NCI-H2107 treated with DMSO at 0.1 percent for 48 hours (cell line): ENCODE results near the gene DCP2.

Experiments used
- DNase-seq: peaks from one replicate; lab custom pipeline; 2025; ENCODE audit not compliant: unreplicated experiment; lab: John Stamatoyannopoulos, UW

DCP2 gene

GRCh38 chr5:113042491-113043243 lies 66.1 kb downstream of the DCP2 start:
- DNase-seq: no peak

- DNase-seq: no peak
Observed at GRCh38 chr5:113043491-113043931, 66.9 kb downstream of the DCP2 start.

GRCh38 chr5:113044776-113045465 lies 68.3 kb downstream of the DCP2 start:
- DNase-seq: no peak

- DNase-seq: no peak
Observed at GRCh38 chr5:113047234-113047633, 70.6 kb downstream of the DCP2 start.

GRCh38 chr5:113047733-113048652 lies 71.4 kb downstream of the DCP2 start:
- no peak for DNase-seq

GRCh38 chr5:113048931-113049330 lies 72.3 kb downstream of the DCP2 start:
- no peak for DNase-seq

- DNase-seq: no peak
Observed at GRCh38 chr5:113050721-113051382, 74.3 kb downstream of the DCP2 start.

- no peak for DNase-seq
Observed at GRCh38 chr5:113052041-113052795, 75.6 kb downstream of the DCP2 start.

GRCh38 chr5:113053511-113053995 lies 77.0 kb downstream of the DCP2 start:
- no peak for DNase-seq

GRCh38 chr5:113054899-113055298 lies 78.3 kb downstream of the DCP2 start:
- no peak for DNase-seq

- DNase-seq: no peak
Observed at GRCh38 chr5:113056988-113057387, 80.4 kb downstream of the DCP2 start.

GRCh38 chr5:113057557-113057984 lies 81.0 kb downstream of the DCP2 start:
- no peak for DNase-seq

- DNase-seq: no peak
Observed at GRCh38 chr5:113058269-113058668, 81.7 kb downstream of the DCP2 start.

GRCh38 chr5:113058706-113059226 lies 82.2 kb downstream of the DCP2 start:
- DNase-seq: no peak

GRCh38 chr5:113059232-113060040 lies 82.8 kb downstream of the DCP2 start:
- no peak for DNase-seq

- no peak for DNase-seq
Observed at GRCh38 chr5:113060408-113061025, 83.9 kb downstream of the DCP2 start.

- DNase-seq: no peak
Observed at GRCh38 chr5:113061846-113062780, 85.5 kb downstream of the DCP2 start.
